ENCODE results near the gene SRSF3. TPM values are rescaled to one million over a fixed set of nuclear protein-coding genes. Genes with fewer than 3 reads are reported as not detected.
"Not testable (repeated sequence)": the region's sequence is repeated elsewhere in the genome, so short reads cannot be mapped to it uniquely, and the experiment has no call there.

SRSF3 gene
- total RNA-seq, 4 donors from 2014 or later = 101 to 156 (median 142) TPM

DNA sequence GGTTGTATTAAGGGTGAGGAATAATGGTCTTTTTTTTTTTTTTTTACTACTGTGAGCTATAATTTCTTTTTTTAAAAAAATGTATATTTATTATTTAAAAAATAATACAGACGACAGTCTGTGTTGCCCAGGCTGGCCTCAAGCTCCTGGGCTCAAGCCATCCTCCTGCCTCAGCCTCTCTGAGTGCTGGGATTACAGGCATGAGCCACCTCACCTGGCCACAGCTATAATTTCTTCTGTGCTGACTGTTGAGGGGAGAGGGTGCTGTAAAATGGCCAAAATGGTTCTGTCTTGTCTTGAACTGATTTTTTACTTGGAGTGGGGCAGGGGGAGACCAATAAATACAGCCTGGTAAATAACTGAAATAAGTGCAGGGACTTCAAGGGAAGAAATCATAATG lies 3.6 kb downstream of the SRSF3 start:
- Histone ChIP-seq H3K27ac (peak overlapping the region in 1 of 4 donors; percentile 12), H3K9me3 (no peaks in the 10 kb centered on the region), H3K36me3 (peaks cover 0 to 62% (median 0%) of the 10 kb centered on the region in 3 donors), H3K4me3 (peak overlapping the region; percentile 2 to 79 (median 42)), H3K27me3 (no peaks in the 10 kb centered on the region), H3K4me1 (peaks cover 0 to 61% (median 19%) of the 10 kb centered on the region in 4 donors)
- TF ChIP-seq POLR2A (IDR thresholded peaks at IDR 0.05) = no peak
- TF ChIP-seq, protein P1, sequence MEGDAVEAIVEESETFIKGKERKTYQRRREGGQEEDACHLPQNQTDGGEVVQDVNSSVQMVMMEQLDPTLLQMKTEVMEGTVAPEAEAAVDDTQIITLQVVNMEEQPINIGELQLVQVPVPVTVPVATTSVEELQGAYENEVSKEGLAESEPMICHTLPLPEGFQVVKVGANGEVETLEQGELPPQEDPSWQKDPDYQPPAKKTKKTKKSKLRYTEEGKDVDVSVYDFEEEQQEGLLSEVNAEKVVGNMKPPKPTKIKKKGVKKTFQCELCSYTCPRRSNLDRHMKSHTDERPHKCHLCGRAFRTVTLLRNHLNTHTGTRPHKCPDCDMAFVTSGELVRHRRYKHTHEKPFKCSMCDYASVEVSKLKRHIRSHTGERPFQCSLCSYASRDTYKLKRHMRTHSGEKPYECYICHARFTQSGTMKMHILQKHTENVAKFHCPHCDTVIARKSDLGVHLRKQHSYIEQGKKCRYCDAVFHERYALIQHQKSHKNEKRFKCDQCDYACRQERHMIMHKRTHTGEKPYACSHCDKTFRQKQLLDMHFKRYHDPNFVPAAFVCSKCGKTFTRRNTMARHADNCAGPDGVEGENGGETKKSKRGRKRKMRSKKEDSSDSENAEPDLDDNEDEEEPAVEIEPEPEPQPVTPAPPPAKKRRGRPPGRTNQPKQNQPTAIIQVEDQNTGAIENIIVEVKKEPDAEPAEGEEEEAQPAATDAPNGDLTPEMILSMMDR (IDR thresholded peaks at IDR 0.05) = no peak
- peak in 1 of 3 donors; percentile 43 for DNase-seq

DNA sequence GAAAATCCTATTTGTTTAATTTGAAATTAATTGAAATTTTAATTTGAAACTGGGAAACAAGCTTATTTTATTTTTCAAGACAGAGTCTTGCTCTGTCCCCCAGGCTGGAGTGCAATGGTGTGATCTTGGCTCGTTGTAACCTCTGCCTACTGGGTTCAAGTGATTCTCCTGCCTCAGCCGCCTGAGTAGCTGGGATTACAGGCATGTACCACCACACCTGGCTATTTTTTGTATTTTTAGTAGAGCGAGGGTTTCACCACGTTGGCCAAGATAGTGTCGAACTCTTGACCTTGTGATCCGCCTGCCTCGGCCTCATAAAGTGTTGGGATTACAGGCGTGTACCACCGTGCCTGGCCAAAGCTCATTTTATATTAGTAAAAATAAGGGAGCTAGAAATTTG lies 4.2 kb downstream of the SRSF3 start:
- H3K4me3 ChIP-seq = peak overlapping the region; percentile 2 to 72 (median 26)
- peak in 1 of 3 donors; percentile 47 for DNase-seq
- H3K9me3 ChIP-seq = no peaks in the 10 kb centered on the region
- H3K36me3 ChIP-seq = peaks cover 0 to 68% (median 0%) of the 10 kb centered on the region in 3 donors
- no peaks in the 10 kb centered on the region for H3K27me3 ChIP-seq
- peak overlapping the region in 3 of 4 donors; percentile 4 to 36 (median 12) for H3K27ac ChIP-seq
- peaks cover 0 to 62% (median 18%) of the 10 kb centered on the region in 4 donors for H3K4me1 ChIP-seq
- TF ChIP-seq POLR2A (IDR thresholded peaks at IDR 0.05) = no peak
- TF ChIP-seq, protein P1 (IDR thresholded peaks at IDR 0.05) = no peak

- peak in 1 of 3 donors; percentile 27 for DNase-seq
- Histone ChIP-seq H3K27me3 (no peaks in the 10 kb centered on the region), H3K36me3 (peaks cover 0 to 73% (median 0%) of the 10 kb centered on the region in 3 donors), H3K27ac (peak overlapping the region in 2 of 4 donors; percentile 12 to 36), H3K9me3 (no peaks in the 10 kb centered on the region), H3K4me3 (peak overlapping the region in 3 of 4 donors; percentile 13 to 72 (median 40)), H3K4me1 (peaks cover 0 to 67% (median 18%) of the 10 kb centered on the region in 4 donors)
- TF ChIP-seq POLR2A (IDR thresholded peaks at IDR 0.05) = no peak
- TF ChIP-seq, protein P1 (IDR thresholded peaks at IDR 0.05) = no peak
Measured at GRCh38 chr6:36598739-36599318, 4.7 kb downstream of the SRSF3 start.

DNA sequence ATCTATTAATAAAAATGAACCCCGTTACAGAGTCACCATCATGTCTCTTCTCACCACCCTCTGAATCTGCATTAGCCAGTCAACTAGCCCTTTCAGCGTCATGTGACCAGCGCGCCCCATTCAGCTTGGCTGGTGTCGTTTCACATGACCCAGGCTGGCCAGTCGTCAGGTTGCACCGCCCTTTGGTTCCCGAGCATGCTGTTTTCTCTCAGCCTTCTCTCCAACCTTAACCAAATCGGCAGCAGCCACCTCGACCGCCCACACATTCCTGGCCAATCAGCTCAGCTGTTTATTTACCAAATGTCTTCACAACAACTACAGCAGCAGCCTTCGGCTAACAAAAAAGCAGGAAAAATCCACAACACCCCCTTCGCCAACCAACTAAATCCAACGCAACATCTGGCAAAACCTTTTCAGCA lies 5.6 kb downstream of the SRSF3 start:
- Histone ChIP-seq H3K27me3 (no peaks in the 10 kb centered on the region), H3K4me1 (peaks cover 0 to 76% (median 18%) of the 10 kb centered on the region in 4 donors), H3K9me3 (no peaks in the 10 kb centered on the region), H3K27ac (peak overlapping the region in 2 of 4 donors; percentile 0 to 7), H3K4me3 (peak overlapping the region in 3 of 4 donors; percentile 2 to 40 (median 35)), H3K36me3 (peaks cover 0 to 83% (median 0%) of the 10 kb centered on the region in 3 donors)
- peak; percentile 20 to 68 (median 61) for DNase-seq
- TF ChIP-seq, protein P1 (IDR thresholded peaks at IDR 0.05) = no peak
- TF ChIP-seq POLR2A (IDR thresholded peaks at IDR 0.05) = no peak

- peak in 1 of 3 donors; percentile 3 for DNase-seq
- Histone ChIP-seq H3K27ac (no peak overlapping the region), H3K9me3 (no peaks in the 10 kb centered on the region)
Measured at GRCh38 chr6:36600564-36601146, 6.5 kb downstream of the SRSF3 start.

DNA sequence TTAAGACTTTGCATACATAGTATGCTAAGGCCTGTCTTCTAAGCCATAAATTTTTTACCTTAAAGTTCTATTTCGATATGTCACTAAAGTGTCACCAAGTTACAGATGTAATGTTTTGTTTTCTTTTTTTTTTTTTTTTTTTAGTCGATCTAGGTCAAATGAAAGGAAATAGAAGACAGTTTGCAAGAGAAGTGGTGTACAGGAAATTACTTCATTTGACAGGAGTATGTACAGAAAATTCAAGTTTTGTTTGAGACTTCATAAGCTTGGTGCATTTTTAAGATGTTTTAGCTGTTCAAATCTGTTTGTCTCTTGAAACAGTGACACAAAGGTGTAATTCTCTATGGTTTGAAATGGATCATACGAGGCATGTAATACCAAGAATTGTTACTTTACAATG lies 7.7 kb downstream of the SRSF3 start:
- Histone ChIP-seq H3K27ac (peak overlapping the region in 2 of 4 donors; percentile 13 to 18), H3K4me1 (peaks cover 3 to 97% (median 23%) of the 10 kb centered on the region in 4 donors), H3K36me3 (peaks cover 0 to 100% (median 3%) of the 10 kb centered on the region in 3 donors)
- H3K4me3 ChIP-seq, H3K9me3 ChIP-seq, H3K27me3 ChIP-seq, DNase-seq: not testable (repeated sequence)

More at GRCh38 chr6:36600564-36601146, 6.5 kb downstream of the SRSF3 start:
- TF ChIP-seq, protein P1 (IDR thresholded peaks at IDR 0.05) = no peak
- Histone ChIP-seq H3K4me3 (peak overlapping the region in 1 of 4 donors; percentile 35), H3K27me3 (no peaks in the 10 kb centered on the region), H3K4me1 (peaks cover 0 to 85% (median 23%) of the 10 kb centered on the region in 4 donors), H3K36me3 (peaks cover 0 to 91% (median 0%) of the 10 kb centered on the region in 3 donors)
